HEK293 (cell line): ENCODE measurements around the gene PMM1.
A peak's percentile ranks its signal among the peaks of the same experiment; 100 is the strongest.

Experiments
- CTCF ChIA-PET: fragments of 350-600 bp; formaldehyde crosslinking; extraction: SDS; loops from one replicate; lab custom pipeline; 2021; ENCODE audit warnings: antibody characterized with exemption; lab: Yijun Ruan, JAX
- POLR2A ChIA-PET: fragments of 300-600 bp; formaldehyde crosslinking; extraction: SDS; loops from one replicate; lab custom pipeline; 2020; ENCODE audit warnings: antibody characterized with exemption, inconsistent platforms; lab: Yijun Ruan, JAX
- H3K27ac ChIP-seq: fragments of 200-500 bp; sonication (Bioruptor generic); 2 replicates; pipeline ENCODE4 v1.5.1; 2014; ENCODE audit warnings: low read depth, low read length, control low read depth, inconsistent platforms; ENCODE audit errors: extremely low read depth
- H3K36me3 ChIP-seq, 2 experiments: fragments of 200-500 bp in 1 of 2; sonication (Bioruptor generic) in 1 of 2; 1 replicate in 1 of 2; 2 replicates in 1 of 2; pipeline ENCODE4 v1.5.1; 2014 to 2017; ENCODE audit warnings: inconsistent platforms in 2 of 2, low read length in 2 of 2; ENCODE audit not compliant: control insufficient read depth in 2 of 2, insufficient read depth in 1 of 2
- H3K4me1 ChIP-seq: fragments of 200-500 bp; sonication (Bioruptor generic); 2 replicates; pipeline ENCODE4 v1.5.1; 2014; ENCODE audit warnings: mild to moderate bottlenecking, low read length, inconsistent platforms; ENCODE audit not compliant: control insufficient read depth, insufficient read depth
- H3K4me3 ChIP-seq: 2 replicates; pipeline ENCODE4 v1.5.1; 2011; ENCODE audit warnings: low read depth, mild to moderate bottlenecking, control low read depth, low read length, moderate library complexity
- H3K9me3 ChIP-seq: fragments of 200-500 bp; sonication (Bioruptor generic); 2 replicates; pipeline ENCODE4 v1.5.1; 2014; ENCODE audit warnings: low read depth, low read length, inconsistent platforms; ENCODE audit not compliant: control insufficient read depth, insufficient read depth
- EGR2 ChIP-seq: fragments of 450-650 bp; formaldehyde crosslinking; IDR thresholded peaks from 2 replicates; pipeline ENCODE4 v1.5.1; 2016; ENCODE audit warnings: low read depth, missing biosample characterization, missing genetic modification characterization
- GLIS2 ChIP-seq: fragments of 450-650 bp; formaldehyde crosslinking; IDR thresholded peaks from 2 replicates; pipeline ENCODE4 v1.5.1; 2016; ENCODE audit warnings: missing biosample characterization, missing genetic modification characterization
- HIC1 ChIP-seq: fragments of 450-650 bp; formaldehyde crosslinking; IDR thresholded peaks from 2 replicates; pipeline ENCODE4 v1.5.1; 2016; ENCODE audit warnings: missing biosample characterization, missing genetic modification characterization
- PRDM10 ChIP-seq: fragments of 450-650 bp; formaldehyde crosslinking; IDR thresholded peaks from 2 replicates; pipeline ENCODE4 v1.5.1; 2016; ENCODE audit warnings: missing biosample characterization, missing genetic modification characterization
- ZBTB1 ChIP-seq: fragments of 450-650 bp; formaldehyde crosslinking; IDR thresholded peaks from 2 replicates; pipeline ENCODE4 v1.5.1; 2016; ENCODE audit warnings: missing biosample characterization, missing genetic modification characterization
- ZBTB49 ChIP-seq: fragments of 450-650 bp; formaldehyde crosslinking; IDR thresholded peaks from 2 replicates; pipeline ENCODE4 v1.5.1; 2016; ENCODE audit warnings: missing biosample characterization, missing genetic modification characterization, low read depth
- ZBTB6 ChIP-seq: fragments of 450-650 bp; formaldehyde crosslinking; IDR thresholded peaks from 2 replicates; pipeline ENCODE4 v1.5.1; 2017; ENCODE audit warnings: missing biosample characterization, missing genetic modification characterization
- ZNF121 ChIP-seq: fragments of 450-650 bp; formaldehyde crosslinking; IDR thresholded peaks from 2 replicates; pipeline ENCODE4 v1.5.1; 2016; ENCODE audit warnings: missing biosample characterization, missing genetic modification characterization
- ZNF2 ChIP-seq: fragments of 450-650 bp; formaldehyde crosslinking; IDR thresholded peaks from 2 replicates; pipeline ENCODE4 v1.5.1; 2016; ENCODE audit warnings: missing biosample characterization, missing genetic modification characterization
- ZNF266 ChIP-seq: fragments of 450-650 bp; formaldehyde crosslinking; IDR thresholded peaks from 2 replicates; pipeline ENCODE4 v1.5.1; 2016; ENCODE audit warnings: missing biosample characterization, missing genetic modification characterization, low read depth
- ZNF544 ChIP-seq: fragments of 450-650 bp; formaldehyde crosslinking; IDR thresholded peaks from 2 replicates; pipeline ENCODE4 v1.5.0; 2017; ENCODE audit warnings: missing biosample characterization, missing genetic modification characterization
- ZNF747 ChIP-seq: fragments of 450-650 bp; formaldehyde crosslinking; IDR thresholded peaks from 2 replicates; pipeline ENCODE4 v1.5.1; 2016; ENCODE audit warnings: missing biosample characterization, missing genetic modification characterization

PMM1 gene

GRCh38 chr22:41530890-41531714 lies 58.5 kb downstream of the PMM1 start:
- ChIA-PET CTCF (interaction anchor here (0.9 to 1.2 kb wide), 3 partner anchors 13 to 66 kb away, joined by 3 to 6 read pairs (median 5); no protein-coding TSS in a partner anchor), POLR2A (interaction anchor here (1.2 kb wide), 1 partner anchor 85 kb away, joined by 3 read pairs; the partner anchor contains the start of gene TOB2)
- H3K4me1 ChIP-seq: no peaks in the 10 kb centered on the region
- no peaks in the 10 kb centered on the region for H3K9me3 ChIP-seq
- no peak overlapping the region for H3K4me3 ChIP-seq
- H3K36me3 ChIP-seq: peaks cover 8 to 89% of the 10 kb centered on the region in 2 experiments; a peak in 2 of 3 replicates
- peak overlapping the region; percentile 19; the same call in 1 of the 2 replicates for H3K27ac ChIP-seq
- TF ChIP-seq EGR2 (peak; percentile 36; the same call in 1 of the 2 replicates), ZNF747 (no peak)

GRCh38 chr22:41528938-41529561 lies 60.6 kb downstream of the PMM1 start:
- ChIA-PET POLR2A (no interaction called here), CTCF (interaction anchor here (0.6 to 3.1 kb wide), 4 partner anchors 12 to 125 kb away, joined by 3 to 30 read pairs (median 4); no protein-coding TSS in a partner anchor)
- H3K9me3 ChIP-seq: no peaks in the 10 kb centered on the region
- peaks cover 3 to 97% of the 10 kb centered on the region in 2 experiments; a peak in 2 of 3 replicates for H3K36me3 ChIP-seq
- H3K27ac ChIP-seq: no peak overlapping the region
- no peak overlapping the region for H3K4me3 ChIP-seq
- TF ChIP-seq PRDM10 (tag by site-specific recombination) (peak; percentile 65), HIC1 (tag by site-specific recombination) (0 out of 2 replicates have a peak, but pooled peaks have one; percentile 17), ZBTB6 (tag by site-specific recombination) (0 out of 2 replicates have a peak, but pooled peaks have one; percentile 14), ZNF2 (tag by site-specific recombination) (no peak)
- H3K4me1 ChIP-seq: no peaks in the 10 kb centered on the region

GRCh38 chr22:41528132-41528766 lies 61.4 kb downstream of the PMM1 start:
- POLR2A ChIA-PET: interaction anchor here (0.6 to 1.8 kb wide), 3 partner anchors 9 to 1471 kb away, joined by 3 to 7 read pairs (median 6); partner anchors contain the start of genes DESI1 and XRCC6
- H3K4me3 ChIP-seq: no peak overlapping the region
- peaks cover 0 to 98% of the 10 kb centered on the region in 2 experiments; a peak in 2 of 3 replicates for H3K36me3 ChIP-seq
- TF ChIP-seq HIC1 (tag by site-specific recombination): peak; percentile 66; the same call in 1 of the 2 replicates
- TF ChIP-seq ZBTB49 (tag by site-specific recombination): no peak
- TF ChIP-seq GLIS2 (tag by site-specific recombination): 0 out of 2 replicates have a peak, but pooled peaks have one; percentile 10
- TF ChIP-seq EGR2: no peak
- no peak for TF ChIP-seq ZNF121 (tag by site-specific recombination)
- TF ChIP-seq ZBTB1 (tag by site-specific recombination): no peak
- no peak for TF ChIP-seq ZNF544
- no peak for TF ChIP-seq ZNF266 (tag by site-specific recombination)

More at GRCh38 chr22:41528132-41528766, 61.4 kb downstream of the PMM1 start:
- Histone ChIP-seq H3K9me3 (no peaks in the 10 kb centered on the region), H3K4me1 (no peaks in the 10 kb centered on the region), H3K27ac (peak overlapping the region; percentile 32; the same call in 1 of the 2 replicates)
- CTCF ChIA-PET: interaction anchor here (0.6 to 5.8 kb wide), 10 partner anchors 11 to 605 kb away, joined by 3 to 91 read pairs (median 5); partner anchors contain the start of gene POLR3H
